GM12892 (cell line): ENCODE results near the gene EGFLAM.

Experiments
- DNase-seq: peaks from one replicate; pipeline ENCODE4 v3.0.0; 2011; ENCODE audit not compliant: insufficient read length
- FAIRE-seq: peaks from 2 replicates; lab custom pipeline; 2011; peaks lifted over from hg19 to GRCh38; lab: Jason Lieb, UNC
- POLR2A ChIP-seq: IDR thresholded peaks from 2 replicates; pipeline ENCODE4 v1.6.1; 2011; ENCODE audit warnings: low read depth, low read length, control low read depth
- POLR2AphosphoS5 ChIP-seq: IDR thresholded peaks from 2 replicates; pipeline ENCODE4 v1.6.1; 2011; ENCODE audit warnings: low read depth, low read length, control low read depth
- TAF1 ChIP-seq: IDR thresholded peaks from 2 replicates; pipeline ENCODE4 v1.6.1; 2011; ENCODE audit warnings: low read depth, mild to moderate bottlenecking, control low read depth, low read length, borderline replicate concordance

EGFLAM gene

GRCh38 chr5:38245307-38245706 is 13.1 kb upstream of the EGFLAM start:
- TF ChIP-seq POLR2A (no peak), TAF1 (no peak), POLR2AphosphoS5 (no peak)
- FAIRE-seq (no peak), DNase-seq (no peak)

GRCh38 chr5:38249301-38249700 is 9.1 kb upstream of the EGFLAM start:
- DNase-seq (no peak), FAIRE-seq (no peak)
- TF ChIP-seq TAF1 = no peak
- no peak for TF ChIP-seq POLR2AphosphoS5
- no peak for TF ChIP-seq POLR2A

DNA sequence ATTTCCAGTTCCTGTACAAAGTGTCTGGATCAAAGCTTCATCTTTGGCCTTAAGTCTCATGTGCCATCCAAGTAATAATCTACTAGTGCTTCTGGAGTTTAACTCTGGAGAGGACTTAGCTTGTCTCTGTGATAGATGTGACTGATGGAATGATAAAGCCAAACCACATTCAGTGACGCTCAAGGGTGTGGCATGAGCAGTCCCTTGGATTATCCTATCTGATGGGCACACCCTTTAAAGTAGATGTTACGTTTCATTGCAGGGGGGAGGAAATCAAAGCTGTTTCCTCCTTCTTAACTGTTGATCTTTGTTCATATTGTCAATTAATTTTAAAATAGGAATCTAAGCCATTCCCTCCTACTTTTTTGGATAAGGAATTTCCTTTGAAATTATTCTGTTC is 8.5 kb upstream of the EGFLAM start:
- DNase-seq = no peak
- TF ChIP-seq TAF1 (no peak), POLR2AphosphoS5 (no peak), POLR2A (no peak)
- no peak for FAIRE-seq

DNA sequence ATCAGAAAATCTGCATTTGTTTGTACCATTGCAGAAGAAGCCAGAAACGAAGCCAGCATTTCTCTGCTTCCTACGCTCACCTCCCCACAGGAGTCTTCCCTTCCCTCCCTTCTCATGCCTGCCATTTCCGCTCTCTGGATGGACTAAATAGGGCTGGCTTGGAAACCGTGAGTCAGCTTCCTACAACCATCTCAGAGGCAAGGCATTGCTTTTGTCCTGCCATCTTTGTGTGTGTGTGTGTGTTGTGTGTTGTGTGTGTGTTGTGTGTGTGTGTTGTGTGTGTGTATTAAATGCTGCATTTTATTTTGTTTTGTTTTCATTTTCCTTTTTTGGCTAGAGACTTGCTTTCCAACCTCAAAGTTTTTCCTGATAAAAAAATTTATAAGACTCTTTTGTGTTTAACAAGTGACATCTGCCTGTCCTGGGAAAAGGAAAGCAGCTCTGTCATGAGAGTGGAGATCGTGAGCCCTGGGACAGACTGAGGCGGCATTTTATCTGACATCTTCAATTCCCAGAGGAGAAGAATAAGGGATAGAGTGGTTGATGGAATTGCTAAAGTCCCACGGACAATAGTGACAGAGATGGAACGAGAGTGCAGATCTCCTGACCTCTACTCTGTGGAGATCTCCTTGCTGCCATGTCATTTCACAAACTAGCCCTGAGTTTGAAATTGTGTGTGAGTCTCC is 7.5 kb upstream of the EGFLAM start:
- FAIRE-seq (no peak), DNase-seq (no peak)
- TF ChIP-seq POLR2A = no peak
- no peak for TF ChIP-seq POLR2AphosphoS5
- no peak for TF ChIP-seq TAF1

DNA sequence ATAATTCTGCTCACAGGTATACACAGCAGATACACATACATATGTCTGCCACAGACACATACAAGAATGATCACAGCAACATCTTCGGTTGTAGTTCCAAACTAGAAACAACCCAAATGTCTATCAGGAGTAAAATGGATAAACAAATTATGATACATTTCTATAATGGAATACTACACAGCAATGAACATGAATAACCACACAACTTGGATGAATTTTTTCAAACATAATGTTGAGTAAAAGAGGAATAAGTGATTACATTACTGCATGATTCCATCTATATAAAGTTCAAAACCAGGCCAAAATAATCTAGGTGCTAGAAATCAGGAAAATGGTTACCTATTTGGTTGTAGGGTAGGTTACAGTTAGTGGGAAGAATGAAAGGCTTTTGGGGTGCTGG is 4.6 kb upstream of the EGFLAM start:
- no peak for TF ChIP-seq POLR2AphosphoS5
- no peak for TF ChIP-seq POLR2A
- TF ChIP-seq TAF1 = no peak
- FAIRE-seq (no peak), DNase-seq (no peak)

- DNase-seq = no peak
- TF ChIP-seq POLR2AphosphoS5 (no peak), POLR2A (no peak), TAF1 (no peak)
Measured at GRCh38 chr5:38257308-38258041, 884 bp upstream of the EGFLAM start.

DNA sequence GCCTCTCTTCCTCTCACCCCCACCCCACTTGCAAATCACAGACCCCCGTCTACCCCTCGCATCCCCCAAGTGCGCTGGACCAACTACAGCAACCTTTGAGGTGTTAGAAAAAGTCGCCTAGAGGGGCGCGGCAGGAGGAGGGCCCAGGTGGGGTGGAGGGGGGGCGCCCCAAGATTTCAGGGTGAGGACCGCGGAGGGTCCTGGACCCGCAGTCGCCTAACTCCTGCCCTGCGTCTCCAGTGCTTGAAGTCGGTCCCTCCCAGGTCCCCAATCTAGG is 379 bp upstream of the EGFLAM start:
- no peak for DNase-seq
- no peak for FAIRE-seq
- no peak for TF ChIP-seq TAF1
- TF ChIP-seq POLR2AphosphoS5 = no peak
- TF ChIP-seq POLR2A = no peak

More at GRCh38 chr5:38257308-38258041, 884 bp upstream of the EGFLAM start:
- FAIRE-seq = no peak

GRCh38 chr5:38259062-38259808 is 876 bp downstream of the EGFLAM start:
- FAIRE-seq (no peak), DNase-seq (no peak)
- TF ChIP-seq TAF1 (no peak), POLR2AphosphoS5 (no peak), POLR2A (no peak)

DNA sequence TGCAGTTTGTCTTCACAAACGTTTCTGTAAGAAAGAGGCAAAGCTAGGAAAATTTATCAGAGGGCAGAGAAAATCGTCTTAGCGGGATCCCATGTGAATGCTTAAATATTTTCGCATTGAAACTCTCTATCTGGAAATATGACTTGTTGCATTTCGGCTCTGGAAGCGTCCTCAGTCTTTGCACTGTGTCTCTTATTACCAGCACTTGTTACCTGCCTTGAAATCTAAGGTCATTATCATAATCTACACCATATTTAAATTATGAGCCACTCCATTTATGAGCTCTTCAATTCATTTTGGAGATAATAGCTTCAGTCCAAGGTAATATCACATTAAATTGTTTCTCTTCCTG is 1.4 kb downstream of the EGFLAM start:
- DNase-seq (no peak), FAIRE-seq (no peak)
- TF ChIP-seq POLR2A = no peak
- no peak for TF ChIP-seq POLR2AphosphoS5
- no peak for TF ChIP-seq TAF1

GRCh38 chr5:38263983-38264382 is 5.6 kb downstream of the EGFLAM start:
- no peak for FAIRE-seq
- TF ChIP-seq POLR2A = no peak
- no peak for TF ChIP-seq TAF1
- TF ChIP-seq POLR2AphosphoS5 = no peak
- no peak for DNase-seq

- FAIRE-seq (no peak), DNase-seq (no peak)
Measured at GRCh38 chr5:38265546-38266179, 7.3 kb downstream of the EGFLAM start.

DNA sequence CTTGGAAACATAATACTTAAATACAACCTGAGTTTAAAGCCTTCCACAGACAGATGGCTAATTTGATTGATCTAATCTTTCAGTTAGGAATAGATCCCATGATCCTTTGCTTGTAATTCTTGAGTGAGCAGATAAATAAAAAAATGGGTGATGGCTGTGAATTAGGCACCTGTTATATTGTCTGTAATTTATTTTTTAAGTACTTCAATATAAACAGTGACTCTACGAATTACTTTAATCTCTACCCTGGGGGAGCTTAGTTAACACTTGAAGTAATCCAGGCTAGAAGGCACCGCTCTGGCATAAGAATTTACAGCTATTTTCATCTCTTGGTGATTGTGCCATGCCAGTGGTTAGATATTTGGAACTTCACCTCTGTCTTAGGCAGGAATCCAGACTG is 9.0 kb downstream of the EGFLAM start:
- TF ChIP-seq TAF1 (no peak), POLR2A (no peak), POLR2AphosphoS5 (no peak)
- FAIRE-seq (no peak), DNase-seq (no peak)

More at GRCh38 chr5:38265546-38266179, 7.3 kb downstream of the EGFLAM start:
- TF ChIP-seq POLR2AphosphoS5 (no peak), POLR2A (no peak), TAF1 (no peak)
